GM12878 (cell line): ENCODE measurements around the gene NKTR. TPM values are rescaled to one million over a fixed set of nuclear protein-coding genes. Genes with fewer than 3 reads are reported as not detected.

ENCODE experiments used
- ATAC-seq: fragments of 200-7000 bp; cut with Tn5 transposase; 3 replicates; pipeline ENCODE4 v1.9.1; 2020; ENCODE audit warnings: mild to moderate bottlenecking, moderate library complexity
- BruUV-seq: library from RNA; stranded (reverse); fragments of 400-500 nt; replicated peaks from 2 replicates; lab custom pipeline; 2021; lab: Mats Ljungman, UMichigan
- CTCF ChIA-PET: fragments of 300-600 bp; sonication (Branson Sonifier 250); formaldehyde crosslinking; extraction: SDS; loops from one replicate; lab custom pipeline; 2021; ENCODE audit warnings: inconsistent platforms; lab: Yijun Ruan, JAX
- POLR2A ChIA-PET: fragments of 350-600 bp; formaldehyde crosslinking; extraction: SDS; loops from one replicate; lab custom pipeline; 2021; ENCODE audit warnings: inconsistent platforms; lab: Charles Lee
- RAD21 ChIA-PET: fragments of 300-600 bp; sonication (Branson Sonifier 250); formaldehyde crosslinking; loops from one replicate; lab custom pipeline; 2023; ENCODE audit warnings: antibody characterized with exemption; ENCODE audit not compliant: unreplicated experiment; lab: Charles Lee
- SMC1A ChIA-PET: fragments of 300-600 bp; sonication (Branson Sonifier 250); formaldehyde crosslinking; loops from one replicate; lab custom pipeline; 2023; ENCODE audit not compliant: unreplicated experiment, uncharacterized antibody; lab: Charles Lee
- DNase-seq: peaks from one replicate; pipeline ENCODE4 v3.0.0-alpha.2; 2011; ENCODE audit warnings: low read depth, low spot score
- FAIRE-seq: peaks from 3 replicates; lab custom pipeline; 2011; peaks lifted over from hg19 to GRCh38; lab: Jason Lieb, UNC
- H2AFZ ChIP-seq: 2 replicates; pipeline ENCODE4 v1.6.0; 2011; ENCODE audit warnings: low read depth, low read length, control low read depth; ENCODE audit not compliant: control insufficient read depth
- H3K27ac ChIP-seq: 2 replicates; pipeline ENCODE4 v1.5.1; 2011; ENCODE audit warnings: control low read depth; ENCODE audit not compliant: control insufficient read depth, insufficient read depth
- H3K27me3 ChIP-seq, 2 experiments: replicated peaks in 1 of 2; 2 replicates each; pipeline versions ENCODE4 v1.6.0 to v1.6.1; 2011; ENCODE audit warnings: low read length in 1 of 2; ENCODE audit not compliant: control insufficient read depth in 2 of 2, insufficient read depth in 2 of 2
- H3K36me3 ChIP-seq, 2 experiments: 2 replicates each; pipeline ENCODE4 v1.5.1; 2011; ENCODE audit warnings: low read length in 1 of 2; ENCODE audit not compliant: control insufficient read depth in 2 of 2, insufficient read depth in 2 of 2
- H3K4me1 ChIP-seq: 2 replicates; pipeline ENCODE4 v1.6.1; 2011; ENCODE audit warnings: mild to moderate bottlenecking, low read length, moderate library complexity, mixed read lengths; ENCODE audit not compliant: control insufficient read depth, insufficient read depth
- H3K4me2 ChIP-seq: 2 replicates; pipeline ENCODE4 v1.6.0; 2011; ENCODE audit warnings: control low read depth; ENCODE audit not compliant: control insufficient read depth, insufficient read depth
- H3K4me3 ChIP-seq: fragments of 200-600 bp; sonication (generic); 2 replicates; pipeline ENCODE4 v1.5.1; 2016
- H3K79me2 ChIP-seq: 2 replicates; pipeline ENCODE4 v1.6.0; 2011; ENCODE audit warnings: low read length; ENCODE audit not compliant: control insufficient read depth, insufficient read depth
- H3K9ac ChIP-seq: 2 replicates; pipeline ENCODE4 v1.8.0; 2011; ENCODE audit warnings: low read length, control low read depth, mixed read lengths; ENCODE audit not compliant: control insufficient read depth, insufficient read depth
- H3K9me3 ChIP-seq: replicated peaks from 3 replicates; pipeline ENCODE4 v1.5.1; 2011; ENCODE audit warnings: mild to moderate bottlenecking, low read length; ENCODE audit not compliant: control insufficient read depth, insufficient read depth
- H4K20me1 ChIP-seq: 2 replicates; pipeline ENCODE4 v1.6.0; 2011; ENCODE audit not compliant: control insufficient read depth, insufficient read depth
- CHD4 ChIP-seq: fragments of 200-600 bp; sonication (generic); IDR thresholded peaks from 2 replicates; pipeline ENCODE4 v1.6.1; 2016; ENCODE audit warnings: mild to moderate bottlenecking
- LARP7 ChIP-seq: fragments of 450-650 bp; IDR thresholded peaks from 2 replicates; pipeline ENCODE4 v1.6.1; 2017; ENCODE audit warnings: mild to moderate bottlenecking
- MEF2B ChIP-seq: fragments of 450-650 bp; IDR thresholded peaks from 2 replicates; pipeline ENCODE4 v1.6.1; 2018; ENCODE audit warnings: mild to moderate bottlenecking, moderate library complexity; ENCODE audit not compliant: partially characterized antibody, poor library complexity, severe bottlenecking
- MTA2 ChIP-seq: fragments of 450-650 bp; IDR thresholded peaks from 2 replicates; pipeline ENCODE4 v1.6.1; 2016; ENCODE audit warnings: low read depth, mild to moderate bottlenecking, moderate library complexity
- MYB ChIP-seq: fragments of 150-350 bp; IDR thresholded peaks from 2 replicates; pipeline ENCODE4 v1.6.1; 2014; ENCODE audit warnings: mild to moderate bottlenecking, low read depth, low read length, borderline replicate concordance
- NFYA ChIP-seq: IDR thresholded peaks from 2 replicates; pipeline ENCODE4 v1.6.1; 2011; ENCODE audit warnings: low read depth, mild to moderate bottlenecking, low read length, improper control_type of control experiment, borderline replicate concordance
- POU2F2 ChIP-seq: IDR thresholded peaks from 3 replicates; pipeline ENCODE4 v1.6.1; 2011; ENCODE audit warnings: low read depth, mild to moderate bottlenecking, low read length, borderline replicate concordance
- SREBF1 ChIP-seq: IDR thresholded peaks from 2 replicates; pipeline ENCODE4 v1.6.1; 2012; ENCODE audit warnings: mild to moderate bottlenecking, low read length
- ZNF384 ChIP-seq: IDR thresholded peaks from 2 replicates; pipeline ENCODE4 v1.6.1; 2012; ENCODE audit warnings: low read depth, mild to moderate bottlenecking, low read length, improper control_type of control experiment, borderline replicate concordance
- WGBS: methylation state at CpG from one replicate; pipeline ENCODE4 v1.1.6; 2016; ENCODE audit warnings: low lambda C conversion rate; ENCODE audit not compliant: insufficient replicate concordance, insufficient coverage; ENCODE audit errors: missing lambda C conversion rate; 5-methylcytosine and 5-hydroxymethylcytosine counted together
- in situ Hi-C: fragments of 300-500 bp; cut with MboI; formaldehyde crosslinking; loops from 9 replicates; pipeline ENCODE4 v1.14.3; 2018; ENCODE audit warnings: mixed read lengths
- intact Hi-C: fragments of 100-400 bp; cut with micrococcal nuclease; formaldehyde crosslinking; loops from one replicate; pipeline ENCODE4 v1.14.2; 2022; ENCODE audit not compliant: unreplicated experiment
- polyA plus RNA-seq, 11 experiments: library from polyadenylated mRNA; depleted of rRNA in 4 of 11; unstranded in 6 of 11; stranded (reverse) in 5 of 11; fragments of >200 nt; fragmentation: Nextera tagmentation in 4 of 11; fragmentation: Illumina TruSeq in 1 of 11; extraction: Ambion mirVana in 4 of 11; extraction: Trizol in 1 of 11; gene quantifications; 1 replicate in 1 of 11; 2 replicates in 10 of 11; pipeline versions ENCODE4 v1.2.1 to v1.2.3, GENCODE V29; 2011 to 2016; ENCODE audit warnings: inconsistent platforms in 2 of 11, missing spikeins in 2 of 11, low read depth in 1 of 11
- total RNA-seq, 4 experiments: library from RNA; depleted of rRNA in 3 of 4; stranded (reverse); fragments of >200 nt in 3 of 4; fragmentation: Illumina TruSeq in 1 of 4; extraction: Trizol in 1 of 4; gene quantifications; 2 replicates each; pipeline versions ENCODE4 v1.2.1 to v1.2.3, GENCODE V29; 2013 to 2021
- TF ChIP-seq, protein P1 (sequence below), 3 experiments: IDR thresholded peaks in 2 of 3; conservative IDR thresholded peaks in 1 of 3; 2 replicates each; pipeline ENCODE4 v1.5.1; 2011; ENCODE audit warnings: low read depth in 3 of 3, low read length in 3 of 3, mild to moderate bottlenecking in 3 of 3, control low read depth in 2 of 3, moderate library complexity in 2 of 3, inconsistent platforms in 1 of 3, mixed read lengths in 1 of 3; ENCODE audit not compliant: control insufficient read depth in 2 of 3, insufficient read depth in 1 of 3; ENCODE audit errors: extremely low read depth in 1 of 3

The NKTR gene
- total and polyA plus RNA-seq, 10 of the 15 experiments (the other 5 are each of a cell fraction or from before 2014, with no cell fraction given) = 15.3 to 91.9 (median 55.3) TPM

DNA sequence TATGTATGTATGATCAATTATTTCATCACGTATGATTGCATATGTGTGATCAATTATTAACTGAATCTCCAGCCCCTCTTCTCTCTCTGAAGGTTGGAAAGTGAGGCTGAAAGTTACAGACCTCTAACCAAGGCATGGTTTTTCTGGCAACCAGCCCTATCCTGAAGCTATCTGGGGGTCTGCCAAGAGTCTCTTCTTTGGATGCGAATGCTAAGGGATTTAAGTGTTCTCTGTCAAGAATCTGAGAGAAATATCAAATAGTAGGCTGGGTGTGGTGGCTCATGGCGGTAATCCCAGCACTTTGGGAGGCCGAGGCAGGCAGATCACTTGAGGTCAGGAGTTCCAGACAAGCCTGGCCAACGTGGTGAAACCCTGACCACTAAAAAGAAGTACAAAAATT, 8.1 kb downstream of the NKTR start:
- H3K9ac ChIP-seq = no peak overlapping the region
- no TSS peak for BruUV-seq
- ChIA-PET POLR2A (no interaction called here), RAD21 (no interaction called here), CTCF (interaction anchor here (1.1 to 1.4 kb wide), 2 partner anchors 12 to 26 kb away, joined by 3 to 4 read pairs; partner anchors contain the start of gene SEC22C), SMC1A (interaction anchor here (1.1 to 1.7 kb wide), 2 partner anchors 13 to 16 kb away, joined by 5 read pairs; no protein-coding TSS in a partner anchor)
- no peak overlapping the region for H3K27ac ChIP-seq
- no peak for DNase-seq
- no peak overlapping the region for H3K4me2 ChIP-seq
- no peaks in the 10 kb centered on the region for H3K27me3 ChIP-seq
- H4K20me1 ChIP-seq = no peaks in the 10 kb centered on the region
- no peak for FAIRE-seq
- H3K4me3 ChIP-seq = no peak overlapping the region
- intact Hi-C loops (no loop called here), in situ Hi-C loops (no loop called here)
- TF ChIP-seq POU2F2 (no peak), ZNF384 (no peak), MYB (no peak), SREBF1 (no peak), NFYA (no peak), CHD4 (no peak), MTA2 (no peak), LARP7 (no peak), MEF2B (no peak)
- TF ChIP-seq, protein P1, sequence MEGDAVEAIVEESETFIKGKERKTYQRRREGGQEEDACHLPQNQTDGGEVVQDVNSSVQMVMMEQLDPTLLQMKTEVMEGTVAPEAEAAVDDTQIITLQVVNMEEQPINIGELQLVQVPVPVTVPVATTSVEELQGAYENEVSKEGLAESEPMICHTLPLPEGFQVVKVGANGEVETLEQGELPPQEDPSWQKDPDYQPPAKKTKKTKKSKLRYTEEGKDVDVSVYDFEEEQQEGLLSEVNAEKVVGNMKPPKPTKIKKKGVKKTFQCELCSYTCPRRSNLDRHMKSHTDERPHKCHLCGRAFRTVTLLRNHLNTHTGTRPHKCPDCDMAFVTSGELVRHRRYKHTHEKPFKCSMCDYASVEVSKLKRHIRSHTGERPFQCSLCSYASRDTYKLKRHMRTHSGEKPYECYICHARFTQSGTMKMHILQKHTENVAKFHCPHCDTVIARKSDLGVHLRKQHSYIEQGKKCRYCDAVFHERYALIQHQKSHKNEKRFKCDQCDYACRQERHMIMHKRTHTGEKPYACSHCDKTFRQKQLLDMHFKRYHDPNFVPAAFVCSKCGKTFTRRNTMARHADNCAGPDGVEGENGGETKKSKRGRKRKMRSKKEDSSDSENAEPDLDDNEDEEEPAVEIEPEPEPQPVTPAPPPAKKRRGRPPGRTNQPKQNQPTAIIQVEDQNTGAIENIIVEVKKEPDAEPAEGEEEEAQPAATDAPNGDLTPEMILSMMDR (IDR thresholded peaks at IDR 0.05 in 2 of 3, conservative IDR thresholded peaks at IDR 0.05 in 1 of 3; ENCODE audit: control insufficient read depth in 2 of 3, extremely low read depth in 1 of 3, insufficient read depth in 1 of 3, low read depth in 3 of 3, low read length in 3 of 3) = no peak
- no peaks in the 10 kb centered on the region; the same call in 1 of the 3 replicates for H3K9me3 ChIP-seq
- H3K79me2 ChIP-seq = peaks cover 93% of the 10 kb centered on the region
- H3K4me1 ChIP-seq = peaks cover 3% of the 10 kb centered on the region; the same call in 1 of the 2 replicates
- H2AFZ ChIP-seq = no peak overlapping the region
- no peak for ATAC-seq
- 80% methylated on average over 5 of the region's 5 CpGs for WGBS
- H3K36me3 ChIP-seq = peaks cover 0 to 21% of the 10 kb centered on the region in 2 experiments; a peak in 3 of 4 replicates
